CD4-positive, alpha-beta T cell (primary cell): ENCODE data around the gene SLC26A2. TPM values are rescaled to one million over a fixed set of nuclear protein-coding genes. Genes with fewer than 3 reads are reported as not detected.

Source experiments
- ATAC-seq: fragments of 200-7000 bp; cut with Tn5 transposase; one replicate; pipeline ENCODE4 v1.10.0; 2022; ENCODE audit warnings: mild to moderate bottlenecking; ENCODE audit not compliant: poor library complexity
- CTCF ChIA-PET: fragments of 350-600 bp; sonication (Branson Sonifier 250); formaldehyde crosslinking; loops from one replicate; lab custom pipeline; 2021; ENCODE audit warnings: antibody characterized with exemption, inconsistent platforms; lab: Charles Lee
- POLR2A ChIA-PET: fragments of 350-600 bp; sonication (Branson Sonifier 250); formaldehyde crosslinking; loops from one replicate; lab custom pipeline; 2021; ENCODE audit warnings: antibody characterized with exemption, inconsistent platforms; lab: Charles Lee
- DNase-seq, 14 experiments: peaks; one replicate each; pipeline ENCODE4 v3.0.0-alpha.2; 2013 to 2020; ENCODE audit warnings: mixed read lengths in 2 of 14
- H3K27ac ChIP-seq, 2 donors: one replicate each; pipeline versions ENCODE4 v1.5.1 to v1.7.0; 2013; ENCODE audit warnings: low read length in 2 of 2, low read depth in 1 of 2, mild to moderate bottlenecking in 1 of 2
- H3K27me3 ChIP-seq, 2 experiments: 1 replicate in 1 of 2; 2 replicates in 1 of 2; pipeline versions ENCODE4 v1.6.1 to v1.7.0; 2013; ENCODE audit warnings: low read length in 2 of 2, control low read depth in 1 of 2, mild to moderate bottlenecking in 1 of 2, moderate library complexity in 1 of 2; ENCODE audit not compliant: insufficient read depth in 2 of 2, control insufficient read depth in 1 of 2
- H3K36me3 ChIP-seq: one replicate; pipeline ENCODE4 v1.6.1; 2013; ENCODE audit warnings: low read length, control low read depth; ENCODE audit not compliant: insufficient read depth
- H3K4me1 ChIP-seq: one replicate; pipeline ENCODE4 v1.6.1; 2013; ENCODE audit warnings: low read length, control low read depth; ENCODE audit not compliant: insufficient read depth
- H3K4me3 ChIP-seq: one replicate; pipeline ENCODE4 v1.5.1; 2013; ENCODE audit warnings: mild to moderate bottlenecking, low read length, moderate library complexity
- H3K9me3 ChIP-seq, 2 experiments: 1 replicate in 1 of 2; 2 replicates in 1 of 2; pipeline versions ENCODE4 v1.6.1 to v1.7.0; 2013; ENCODE audit warnings: low read length in 2 of 2, mild to moderate bottlenecking in 2 of 2, control low read depth in 1 of 2, moderate library complexity in 1 of 2; ENCODE audit not compliant: control insufficient read depth in 1 of 2, insufficient read depth in 1 of 2
- H3K27ac Mint-ChIP-seq: one replicate; pipeline ENCODE4 v1.8.0; 2020; ENCODE audit warnings: mixed read lengths
- H3K27me3 Mint-ChIP-seq: one replicate; pipeline ENCODE4 v1.8.0; 2021; ENCODE audit warnings: mixed read lengths
- H3K36me3 Mint-ChIP-seq: one replicate; pipeline ENCODE4 v1.8.0; 2021; ENCODE audit warnings: low read depth, mixed read lengths
- H3K4me1 Mint-ChIP-seq: one replicate; pipeline ENCODE4 v1.8.0; 2021; ENCODE audit warnings: low read depth, mixed read lengths
- H3K4me3 Mint-ChIP-seq: one replicate; pipeline ENCODE4 v1.8.0; 2020; ENCODE audit warnings: mild to moderate bottlenecking, mixed read lengths
- H3K9me3 Mint-ChIP-seq: one replicate; pipeline ENCODE4 v1.8.0; 2020; ENCODE audit warnings: mixed read lengths
- CTCF ChIP-seq: fragments of 200-600 bp; IDR thresholded peaks from one replicate; pipeline ENCODE4 v1.8.0; 2022; ENCODE audit warnings: antibody characterized with exemption, mild to moderate bottlenecking
- intact Hi-C, 2 experiments: fragments of 100-400 bp; cut with DNase I in 1 of 2; cut with micrococcal nuclease in 1 of 2; formaldehyde crosslinking; loops; one replicate each; pipeline versions ENCODE4 v1.15.1 to v1.9.0; 2023 to 2025; cut with DNase I, micrococcal nuclease
- total RNA-seq, 174 experiments: library from RNA in 2 of 174; stranded (reverse) in 2 of 174; gene quantifications; one replicate each; pipeline ENCODE4 v1.2.3 and lab custom pipeline; 2021 to 2026

The SLC26A2 gene
- total RNA-seq, 2 experiments from 2014 or later: 2.8 to 4.2 TPM

- Histone ChIP-seq H3K27me3 (peaks cover 0 to 2% of the 10 kb centered on the region in 2 experiments), H3K9me3 (no peaks in the 10 kb centered on the region), H3K4me3 (no peak overlapping the region), H3K4me1 (no peaks in the 10 kb centered on the region), H3K36me3 (no peaks in the 10 kb centered on the region), H3K27ac (no peak overlapping the region)
- intact Hi-C loops: no loop called here
- no peak for DNase-seq
- Mint-ChIP-seq H3K27ac (no peak overlapping the region), H3K4me1 (no peaks in the 10 kb centered on the region), H3K4me3 (no peak overlapping the region), H3K36me3 (no peaks in the 10 kb centered on the region), H3K9me3 (no peaks in the 10 kb centered on the region), H3K27me3 (peaks cover 20% of the 10 kb centered on the region)
- no peak for ATAC-seq
- POLR2A ChIA-PET: interaction anchor here (0.6 kb wide), 1 partner anchor 464 kb away, joined by 3 read pairs; no protein-coding TSS in a partner anchor
- TF ChIP-seq CTCF: no peak
- CTCF ChIA-PET: no interaction called here
Observed at GRCh38 chr5:149917073-149917676, 43.4 kb upstream of the SLC26A2 start.

- no peak for TF ChIP-seq CTCF
- Histone ChIP-seq H3K4me3 (no peak overlapping the region), H3K27ac (no peak overlapping the region), H3K9me3 (no peaks in the 10 kb centered on the region), H3K27me3 (no peaks in the 10 kb centered on the region), H3K4me1 (no peaks in the 10 kb centered on the region), H3K36me3 (no peaks in the 10 kb centered on the region)
- ChIA-PET POLR2A (no interaction called here), CTCF (no interaction called here)
- ATAC-seq (no peak), DNase-seq (no peak)
- Mint-ChIP-seq H3K9me3 (no peaks in the 10 kb centered on the region), H3K4me1 (no peaks in the 10 kb centered on the region), H3K4me3 (no peak overlapping the region), H3K27ac (no peak overlapping the region), H3K27me3 (peaks cover 15% of the 10 kb centered on the region), H3K36me3 (no peaks in the 10 kb centered on the region)
- intact Hi-C loops: no loop called here
Observed at GRCh38 chr5:149921597-149921996, 39.0 kb upstream of the SLC26A2 start.

GRCh38 chr5:149922950-149923349 is 37.6 kb upstream of the SLC26A2 start:
- H3K27ac Mint-ChIP-seq: no peak overlapping the region
- Histone ChIP-seq H3K36me3 (no peaks in the 10 kb centered on the region), H3K27ac (no peak overlapping the region), H3K27me3 (no peaks in the 10 kb centered on the region), H3K9me3 (no peaks in the 10 kb centered on the region), H3K4me3 (no peak overlapping the region), H3K4me1 (no peaks in the 10 kb centered on the region)
- DNase-seq (no peak), ATAC-seq (no peak)
- peaks cover 8% of the 10 kb centered on the region for H3K27me3 Mint-ChIP-seq
- H3K36me3 Mint-ChIP-seq: no peaks in the 10 kb centered on the region
- no peak overlapping the region for H3K4me3 Mint-ChIP-seq
- POLR2A ChIA-PET: no interaction called here
- H3K4me1 Mint-ChIP-seq: no peaks in the 10 kb centered on the region
- intact Hi-C loops: no loop called here
- no peaks in the 10 kb centered on the region for H3K9me3 Mint-ChIP-seq
- CTCF ChIA-PET: no interaction called here
- no peak for TF ChIP-seq CTCF
